Measurements from ENCODE around the gene CHRNA4.

Gene CHRNA4

DNA sequence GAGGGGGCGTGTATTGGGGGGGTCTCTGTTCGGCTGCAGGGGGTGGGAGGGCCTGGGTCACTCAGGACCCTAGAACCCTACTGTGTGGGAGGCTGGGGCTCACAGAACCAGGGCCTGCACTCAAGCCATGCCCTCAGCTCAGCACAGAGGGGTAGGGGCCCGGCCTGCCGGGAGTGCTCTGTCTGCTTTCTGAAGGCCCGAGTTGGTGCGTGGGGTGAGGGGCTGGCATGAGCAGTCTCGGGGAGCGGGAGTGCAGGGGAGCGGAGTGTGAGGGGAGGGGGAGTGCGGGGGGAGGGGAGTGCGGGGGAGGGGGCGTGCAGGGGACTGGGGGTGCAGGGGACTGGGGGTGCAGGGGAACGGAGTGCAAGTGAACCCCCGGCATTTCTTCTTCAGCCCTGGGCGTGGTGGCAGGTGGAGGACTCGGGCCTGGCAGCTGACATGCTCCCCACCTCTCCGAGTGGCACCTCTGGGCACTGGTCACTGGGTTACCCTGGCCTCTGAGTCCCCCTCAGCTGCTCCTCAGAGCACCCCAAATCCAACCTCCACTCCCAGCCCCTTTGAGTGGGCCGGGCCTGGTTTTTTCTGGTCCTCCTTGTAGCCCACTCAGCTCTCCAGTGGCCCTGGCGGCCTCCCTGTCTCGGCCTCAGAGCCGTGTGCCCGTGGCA lies 67.1 kb downstream of the CHRNA4 start:
- ATAC-seq (ENCODE audit: low read depth) (no peak), DNase-seq (ENCODE audit: low spot score) (no peak)
- peaks cover 4% of the 10 kb centered on the region for H3K36me3 ChIP-seq (ENCODE audit: low read depth)
- no peak overlapping the region for H3K4me3 ChIP-seq (ENCODE audit: severe bottlenecking)
- H3K27me3 ChIP-seq (ENCODE audit: insufficient read depth, poor library complexity, severe bottlenecking): peaks cover 31% of the 10 kb centered on the region
- no peak overlapping the region for H3K27ac ChIP-seq (ENCODE audit: poor library complexity, severe bottlenecking)
- TF ChIP-seq, protein P1, sequence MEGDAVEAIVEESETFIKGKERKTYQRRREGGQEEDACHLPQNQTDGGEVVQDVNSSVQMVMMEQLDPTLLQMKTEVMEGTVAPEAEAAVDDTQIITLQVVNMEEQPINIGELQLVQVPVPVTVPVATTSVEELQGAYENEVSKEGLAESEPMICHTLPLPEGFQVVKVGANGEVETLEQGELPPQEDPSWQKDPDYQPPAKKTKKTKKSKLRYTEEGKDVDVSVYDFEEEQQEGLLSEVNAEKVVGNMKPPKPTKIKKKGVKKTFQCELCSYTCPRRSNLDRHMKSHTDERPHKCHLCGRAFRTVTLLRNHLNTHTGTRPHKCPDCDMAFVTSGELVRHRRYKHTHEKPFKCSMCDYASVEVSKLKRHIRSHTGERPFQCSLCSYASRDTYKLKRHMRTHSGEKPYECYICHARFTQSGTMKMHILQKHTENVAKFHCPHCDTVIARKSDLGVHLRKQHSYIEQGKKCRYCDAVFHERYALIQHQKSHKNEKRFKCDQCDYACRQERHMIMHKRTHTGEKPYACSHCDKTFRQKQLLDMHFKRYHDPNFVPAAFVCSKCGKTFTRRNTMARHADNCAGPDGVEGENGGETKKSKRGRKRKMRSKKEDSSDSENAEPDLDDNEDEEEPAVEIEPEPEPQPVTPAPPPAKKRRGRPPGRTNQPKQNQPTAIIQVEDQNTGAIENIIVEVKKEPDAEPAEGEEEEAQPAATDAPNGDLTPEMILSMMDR (IDR thresholded peaks at IDR 0.05; ENCODE audit: poor library complexity, severe bottlenecking): no peak
- no peaks in the 10 kb centered on the region for H3K9me3 ChIP-seq (ENCODE audit: severe bottlenecking)
- no peaks in the 10 kb centered on the region for H3K4me1 ChIP-seq (ENCODE audit: insufficient read depth, poor library complexity, severe bottlenecking)

DNA sequence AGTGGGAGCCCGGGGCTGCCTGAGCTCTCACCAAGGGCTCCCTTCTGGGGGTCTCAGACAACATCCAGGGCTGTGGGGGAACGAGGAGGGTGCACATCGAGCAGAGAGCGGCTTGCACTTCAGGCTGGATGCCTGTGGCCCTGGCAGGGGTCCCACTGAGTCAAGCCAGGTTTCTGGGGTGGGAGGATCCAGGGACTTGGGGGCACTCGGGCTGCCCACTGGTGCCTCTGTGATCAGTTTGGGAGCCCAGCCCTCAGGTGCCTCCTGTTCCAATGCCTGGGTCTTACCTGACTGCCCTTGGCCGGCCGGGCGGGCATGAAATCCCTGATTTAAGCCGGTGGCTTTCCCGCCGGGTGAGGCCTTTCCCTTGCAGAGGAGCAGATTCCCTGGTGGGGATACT lies 67.7 kb downstream of the CHRNA4 start:
- Histone ChIP-seq H3K27ac (ENCODE audit: poor library complexity, severe bottlenecking) (no peak overlapping the region), H3K4me1 (ENCODE audit: insufficient read depth, poor library complexity, severe bottlenecking) (no peaks in the 10 kb centered on the region), H3K27me3 (ENCODE audit: insufficient read depth, poor library complexity, severe bottlenecking) (peaks cover 29% of the 10 kb centered on the region), H3K4me3 (ENCODE audit: severe bottlenecking) (no peak overlapping the region), H3K9me3 (ENCODE audit: severe bottlenecking) (no peaks in the 10 kb centered on the region), H3K36me3 (ENCODE audit: low read depth) (peaks cover 9% of the 10 kb centered on the region)
- DNase-seq (ENCODE audit: low spot score) (no peak), ATAC-seq (ENCODE audit: low read depth) (no peak)
- TF ChIP-seq, protein P1 (IDR thresholded peaks at IDR 0.05; ENCODE audit: poor library complexity, severe bottlenecking): no peak

Data from RWPE2 (cell line).